ENCODE measurements around the gene PRR12.

DNA sequence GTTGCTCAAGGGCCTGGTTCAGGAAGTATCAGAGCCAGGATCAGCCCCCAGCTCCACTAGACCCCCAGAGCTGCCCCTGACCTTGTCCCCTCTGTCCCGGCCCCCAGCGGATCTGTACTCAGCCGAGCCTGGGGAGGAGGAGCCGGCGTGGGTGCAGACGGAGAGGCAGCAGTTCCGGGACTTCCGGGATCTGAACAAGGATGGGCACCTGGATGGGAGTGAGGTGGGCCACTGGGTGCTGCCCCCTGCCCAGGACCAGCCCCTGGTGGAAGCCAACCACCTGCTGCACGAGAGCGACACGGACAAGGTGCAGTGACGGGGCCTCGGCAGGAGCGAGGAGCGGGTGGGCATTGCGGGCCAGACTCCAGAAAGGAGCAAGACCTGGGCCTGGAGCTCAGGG lies 48.5 kb upstream of the PRR12 start:
- TF ChIP-seq, protein P1, sequence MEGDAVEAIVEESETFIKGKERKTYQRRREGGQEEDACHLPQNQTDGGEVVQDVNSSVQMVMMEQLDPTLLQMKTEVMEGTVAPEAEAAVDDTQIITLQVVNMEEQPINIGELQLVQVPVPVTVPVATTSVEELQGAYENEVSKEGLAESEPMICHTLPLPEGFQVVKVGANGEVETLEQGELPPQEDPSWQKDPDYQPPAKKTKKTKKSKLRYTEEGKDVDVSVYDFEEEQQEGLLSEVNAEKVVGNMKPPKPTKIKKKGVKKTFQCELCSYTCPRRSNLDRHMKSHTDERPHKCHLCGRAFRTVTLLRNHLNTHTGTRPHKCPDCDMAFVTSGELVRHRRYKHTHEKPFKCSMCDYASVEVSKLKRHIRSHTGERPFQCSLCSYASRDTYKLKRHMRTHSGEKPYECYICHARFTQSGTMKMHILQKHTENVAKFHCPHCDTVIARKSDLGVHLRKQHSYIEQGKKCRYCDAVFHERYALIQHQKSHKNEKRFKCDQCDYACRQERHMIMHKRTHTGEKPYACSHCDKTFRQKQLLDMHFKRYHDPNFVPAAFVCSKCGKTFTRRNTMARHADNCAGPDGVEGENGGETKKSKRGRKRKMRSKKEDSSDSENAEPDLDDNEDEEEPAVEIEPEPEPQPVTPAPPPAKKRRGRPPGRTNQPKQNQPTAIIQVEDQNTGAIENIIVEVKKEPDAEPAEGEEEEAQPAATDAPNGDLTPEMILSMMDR (IDR thresholded peaks at IDR 0.05; ENCODE audit: low read depth, low read length, poor library complexity, severe bottlenecking): no peak
- no peak for TF ChIP-seq EZH2phosphoT487 (IDR thresholded peaks at IDR 0.05; ENCODE audit: borderline replicate concordance, low read length)
